ENCODE measurements around the gene VCP. TPM values are rescaled to one million over a fixed set of nuclear protein-coding genes. Genes with fewer than 3 reads are reported as not detected.

VCP gene
- total RNA-seq, 1 donor from 2014 or later = 390 TPM

- H3K36me3 Mint-ChIP-seq (ENCODE audit: low read depth, unreplicated experiment) = peaks cover 9% of the 10 kb centered on the region
- peaks cover 33% of the 10 kb centered on the region for H3K4me1 Mint-ChIP-seq (ENCODE audit: low read depth, unreplicated experiment)
- no peaks in the 10 kb centered on the region for H3K9me3 ChIP-seq (ENCODE audit: insufficient read depth, low read depth, low read length)
- no peak overlapping the region for H3K4me3 ChIP-seq (ENCODE audit: insufficient read depth, low read depth, low read length)
- H3K27me3 Mint-ChIP-seq (ENCODE audit: low read depth, unreplicated experiment) = no peaks in the 10 kb centered on the region
- no peak overlapping the region for H2AFZ ChIP-seq (ENCODE audit: low read depth, low read length)
- H3K27ac Mint-ChIP-seq (ENCODE audit: unreplicated experiment) = no peak overlapping the region
- no peaks in the 10 kb centered on the region for H3K9me3 Mint-ChIP-seq (ENCODE audit: unreplicated experiment)
- peaks cover 38% of the 10 kb centered on the region for H3K4me1 ChIP-seq (ENCODE audit: insufficient read depth, low read length)
- no peak overlapping the region for H3K9ac ChIP-seq (ENCODE audit: low read length)
- H3K27me3 ChIP-seq (ENCODE audit: insufficient read depth, low read length) = no peaks in the 10 kb centered on the region
- H3K4me2 ChIP-seq (ENCODE audit: low read length) = no peak overlapping the region
- no peak for TF ChIP-seq EZH2 (IDR thresholded peaks at IDR 0.05; ENCODE audit: insufficient read depth, low read length)
- TF ChIP-seq CTCF (IDR thresholded peaks at IDR 0.05; ENCODE audit: insufficient read depth, low read depth, low read length) = no peak
- H3K4me3 Mint-ChIP-seq (ENCODE audit: unreplicated experiment) = no peak overlapping the region
- peaks cover 54% of the 10 kb centered on the region for H3K79me2 ChIP-seq (ENCODE audit: insufficient read depth, low read length)
- H3K36me3 ChIP-seq (ENCODE audit: insufficient read depth, low read length) = peaks cover 32% of the 10 kb centered on the region
- DNase-seq (ENCODE audit: low read depth) (no peak), FAIRE-seq (no peak)
- H4K20me1 ChIP-seq (ENCODE audit: insufficient read depth, low read length) = peaks cover 36% of the 10 kb centered on the region
- no peak overlapping the region for H3K27ac ChIP-seq (ENCODE audit: low read depth, low read length)
Observed at GRCh38 chr9:35107297-35108290, 35.2 kb upstream of the VCP start.

- Histone ChIP-seq H4K20me1 (ENCODE audit: insufficient read depth, low read length) (peaks cover 36% of the 10 kb centered on the region), H3K27me3 (ENCODE audit: insufficient read depth, low read length) (no peaks in the 10 kb centered on the region), H3K9ac (ENCODE audit: low read length) (no peak overlapping the region), H3K27ac (ENCODE audit: low read depth, low read length) (no peak overlapping the region), H2AFZ (ENCODE audit: low read depth, low read length) (no peak overlapping the region), H3K4me1 (ENCODE audit: insufficient read depth, low read length) (peaks cover 35% of the 10 kb centered on the region), H3K79me2 (ENCODE audit: insufficient read depth, low read length) (peaks cover 58% of the 10 kb centered on the region), H3K4me2 (ENCODE audit: low read length) (no peak overlapping the region), H3K36me3 (ENCODE audit: insufficient read depth, low read length) (peaks cover 32% of the 10 kb centered on the region), H3K9me3 (ENCODE audit: insufficient read depth, low read depth, low read length) (no peaks in the 10 kb centered on the region), H3K4me3 (ENCODE audit: insufficient read depth, low read depth, low read length) (no peak overlapping the region)
- Mint-ChIP-seq H3K27me3 (ENCODE audit: low read depth, unreplicated experiment) (no peaks in the 10 kb centered on the region), H3K9me3 (ENCODE audit: unreplicated experiment) (no peaks in the 10 kb centered on the region), H3K4me3 (ENCODE audit: unreplicated experiment) (no peak overlapping the region), H3K4me1 (ENCODE audit: low read depth, unreplicated experiment) (peaks cover 33% of the 10 kb centered on the region), H3K27ac (ENCODE audit: unreplicated experiment) (no peak overlapping the region), H3K36me3 (ENCODE audit: low read depth, unreplicated experiment) (peaks cover 14% of the 10 kb centered on the region)
- FAIRE-seq (no peak), DNase-seq (ENCODE audit: low read depth) (no peak)
- TF ChIP-seq CTCF (IDR thresholded peaks at IDR 0.05; ENCODE audit: insufficient read depth, low read depth, low read length) = no peak
- no peak for TF ChIP-seq EZH2 (IDR thresholded peaks at IDR 0.05; ENCODE audit: insufficient read depth, low read length)
Observed at GRCh38 chr9:35106343-35106730, 33.9 kb upstream of the VCP start.
